Eye (tissue), 1 donor: ENCODE data around the gene SETD2.

Source experiments
- DNase-seq: peaks from one replicate; pipeline ENCODE4 v3.0.0-alpha.2; 2015

Gene SETD2

GRCh38 chr3:46978381-46978780, 185.5 kb downstream of the SETD2 start:
- no peak for DNase-seq

GRCh38 chr3:46977811-46978195, 186.1 kb downstream of the SETD2 start:
- DNase-seq = no peak

- DNase-seq = peak; percentile 99
These were observed 187.4 kb downstream of the SETD2 start, which contains the start of gene CCDC12 for GRCh38 chr3:46976326-46977190. Gene CCDC12 (minus strand): TSS chr3:46976745. CDS start chr3:46976732, 13 bp downstream.

GRCh38 chr3:46974421-46975171, 189.3 kb downstream of the SETD2 start:
- no peak for DNase-seq

GRCh38 chr3:46972396-46972795, 191.5 kb downstream of the SETD2 start:
- no peak for DNase-seq

GRCh38 chr3:46971742-46972141, 192.2 kb downstream of the SETD2 start:
- DNase-seq = no peak

- DNase-seq = no peak
These were observed 192.8 kb downstream of the SETD2 start for GRCh38 chr3:46971151-46971550.

- no peak for DNase-seq
These were observed 193.4 kb downstream of the SETD2 start for GRCh38 chr3:46970391-46971091.

GRCh38 chr3:46968783-46969428, 195.0 kb downstream of the SETD2 start:
- no peak for DNase-seq

- DNase-seq = no peak
These were observed 197.1 kb downstream of the SETD2 start for GRCh38 chr3:46966811-46967210.
